SK-N-SH (cell line): ENCODE results near the gene FAM200A. TPM values are rescaled to one million over a fixed set of nuclear protein-coding genes. Genes with fewer than 3 reads are reported as not detected.

Source experiments
- CTCF ChIA-PET: fragments of 300-600, 350-600 bp; formaldehyde crosslinking; extraction: SDS; loops from one replicate; lab custom pipeline; 2021; lab: Yijun Ruan, JAX
- POLR2A ChIA-PET: fragments of 350-600 bp; sonication (Branson Sonifier 250); formaldehyde crosslinking; extraction: SDS; loops from one replicate; lab custom pipeline; 2020; ENCODE audit warnings: antibody characterized with exemption, inconsistent platforms; lab: Yijun Ruan, JAX
- DNase-seq: peaks from one replicate; pipeline ENCODE4 v3.0.0; 2012
- H2AFZ ChIP-seq: fragments of 200-600 bp; sonication (generic); 2 replicates; pipeline ENCODE4 v1.8.1; 2016; ENCODE audit warnings: antibody characterized with exemption, mild to moderate bottlenecking, low read depth
- H3F3A ChIP-seq: fragments of 200-600 bp; sonication (generic); replicated peaks from 2 replicates; pipeline ENCODE3; 2016; ENCODE audit warnings: antibody characterized with exemption, mild to moderate bottlenecking; ENCODE audit not compliant: insufficient read depth
- H3K27ac ChIP-seq, 2 experiments: fragments of 200-500 bp in 1 of 2; fragments of 200-600 bp in 1 of 2; sonication (Bioruptor generic) in 1 of 2; sonication (generic), shearing (Covaris generic) in 1 of 2; 2 replicates each; pipeline versions ENCODE4 v1.5.1 to v1.6.1; 2014 to 2016; ENCODE audit warnings: low read depth in 2 of 2, inconsistent platforms in 1 of 2, low read length in 1 of 2, mild to moderate bottlenecking in 1 of 2, mixed read lengths in 1 of 2
- H3K27me3 ChIP-seq: fragments of 200-600 bp; sonication (generic), shearing (Covaris generic); 2 replicates; pipeline ENCODE4 v1.6.1; 2016; ENCODE audit warnings: mixed run types; ENCODE audit not compliant: insufficient read depth
- H3K36me3 ChIP-seq, 2 experiments: fragments of 200-500 bp in 1 of 2; fragments of 200-600 bp in 1 of 2; sonication (Bioruptor generic) in 1 of 2; sonication (generic) in 1 of 2; replicated peaks in 1 of 2; 2 replicates each; pipeline versions ENCODE3 to v1.5.1; 2014 to 2016; ENCODE audit warnings: low read length in 1 of 2, mild to moderate bottlenecking in 1 of 2; ENCODE audit not compliant: insufficient read depth in 2 of 2, control insufficient read depth in 1 of 2
- H3K4me1 ChIP-seq, 2 experiments: fragments of 200-500 bp in 1 of 2; fragments of 200-600 bp in 1 of 2; sonication (Bioruptor generic) in 1 of 2; sonication (generic), shearing (Covaris generic) in 1 of 2; 2 replicates each; pipeline versions ENCODE4 v1.5.1 to v1.6.1; 2014 to 2016; ENCODE audit warnings: low read depth in 1 of 2, low read length in 1 of 2, mixed run types in 1 of 2; ENCODE audit not compliant: insufficient read depth in 2 of 2, control insufficient read depth in 1 of 2
- H3K4me2 ChIP-seq: fragments of 200-600 bp; sonication (generic), shearing (Covaris generic); 2 replicates; pipeline ENCODE4 v1.6.1; 2017; ENCODE audit warnings: mixed run types
- H3K4me3 ChIP-seq, 2 experiments: fragments of 200-500 bp in 1 of 2; fragments of 200-600 bp in 1 of 2; sonication (Bioruptor generic) in 1 of 2; sonication (generic), shearing (Covaris generic) in 1 of 2; 2 replicates each; pipeline versions ENCODE4 v1.5.1 to v1.8.1; 2014 to 2016; ENCODE audit warnings: low read depth in 2 of 2, inconsistent platforms in 1 of 2, low read length in 1 of 2, mild to moderate bottlenecking in 1 of 2, mixed read lengths in 1 of 2, moderate library complexity in 1 of 2
- H3K79me2 ChIP-seq: fragments of 200-600 bp; sonication (generic); 2 replicates; pipeline ENCODE4 v1.8.1; 2017; ENCODE audit warnings: mild to moderate bottlenecking; ENCODE audit not compliant: insufficient read depth
- H3K9ac ChIP-seq: fragments of 200-600 bp; sonication (generic); 2 replicates; pipeline ENCODE4 v1.6.1; 2017; ENCODE audit warnings: mixed run types
- H3K9me2 ChIP-seq: fragments of 200-600 bp; sonication (generic); 2 replicates; pipeline ENCODE4 v1.6.1; 2017; ENCODE audit warnings: mixed run types
- H3K9me3 ChIP-seq: fragments of 200-600 bp; sonication (generic); 2 replicates; pipeline ENCODE4 v1.6.1; 2017; ENCODE audit warnings: mixed run types, mild to moderate bottlenecking, moderate library complexity
- H4K20me1 ChIP-seq: fragments of 200-600 bp; sonication (generic); 2 replicates; pipeline ENCODE4 v1.6.1; 2017; ENCODE audit warnings: mild to moderate bottlenecking, mixed run types; ENCODE audit not compliant: insufficient read depth
- CHD2 ChIP-seq: fragments of 150-350 bp; IDR thresholded peaks from 2 replicates; pipeline ENCODE4 v1.6.1; 2018; ENCODE audit warnings: low read length; ENCODE audit not compliant: partially characterized antibody
- ELF1 ChIP-seq: IDR thresholded peaks from 2 replicates; pipeline ENCODE4 v1.4.0; 2012
- FOSL2 ChIP-seq: IDR thresholded peaks from 2 replicates; pipeline ENCODE4 v1.4.0; 2012; ENCODE audit warnings: low read depth, mild to moderate bottlenecking, moderate library complexity, borderline replicate concordance
- FOXJ3 ChIP-seq: sonication (generic); formaldehyde crosslinking; IDR thresholded peaks from 2 replicates; pipeline ENCODE4 v1.5.1; 2020; ENCODE audit warnings: mild to moderate bottlenecking, missing genetic modification reagents
- GABPA ChIP-seq: IDR thresholded peaks from 2 replicates; pipeline ENCODE4 v1.4.0; 2012; ENCODE audit warnings: low read depth, mild to moderate bottlenecking
- GATA2 ChIP-seq: sonication (generic); formaldehyde crosslinking; IDR thresholded peaks from 2 replicates; pipeline ENCODE4 v1.5.0; 2020; ENCODE audit warnings: mild to moderate bottlenecking, missing genetic modification reagents
- JUND ChIP-seq: IDR thresholded peaks from 2 replicates; pipeline ENCODE4 v1.4.0; 2012
- MXI1 ChIP-seq: IDR thresholded peaks from 2 replicates; pipeline ENCODE4 v1.6.1; 2012; ENCODE audit warnings: mild to moderate bottlenecking, low read depth, low read length, improper control_type of control experiment
- NFIC ChIP-seq: IDR thresholded peaks from 2 replicates; pipeline ENCODE4 v1.4.0; 2012; ENCODE audit warnings: borderline replicate concordance
- POLR2AphosphoS5 ChIP-seq: IDR thresholded peaks from 2 replicates; pipeline ENCODE4 v1.6.1; 2012; ENCODE audit warnings: low read depth, low read length
- RAD21 ChIP-seq: IDR thresholded peaks from 2 replicates; pipeline ENCODE4 v1.6.1; 2012; ENCODE audit warnings: mild to moderate bottlenecking, low read length
- RCOR1 ChIP-seq: fragments of 150-350 bp; IDR thresholded peaks from 2 replicates; pipeline ENCODE4 v1.6.1; 2017; ENCODE audit warnings: antibody characterized with exemption, low read length
- SIN3A ChIP-seq: IDR thresholded peaks from 2 replicates; pipeline ENCODE4 v1.6.1; 2012; ENCODE audit warnings: low read depth, mild to moderate bottlenecking, low read length, moderate library complexity, borderline replicate concordance
- SMC3 ChIP-seq: IDR thresholded peaks from 2 replicates; pipeline ENCODE4 v1.6.1; 2012; ENCODE audit warnings: low read depth, low read length, improper control_type of control experiment
- TCF12 ChIP-seq: IDR thresholded peaks from 2 replicates; pipeline ENCODE4 v1.4.0; 2012
- WGBS: methylation state at CpG from one replicate; pipeline ENCODE4 v1.1.6; 2017; ENCODE audit warnings: low lambda C conversion rate; 5-methylcytosine and 5-hydroxymethylcytosine counted together
- polyA plus RNA-seq, 3 experiments: library from polyadenylated mRNA; depleted of rRNA; stranded (reverse); fragments of >200 nt; gene quantifications; 2 replicates each; pipeline ENCODE4 v1.2.3, GENCODE V29; 2012
- TF ChIP-seq, protein P1 (sequence below): IDR thresholded peaks from 2 replicates; pipeline ENCODE4 v1.4.0; 2012; ENCODE audit warnings: low read depth
- TF ChIP-seq, protein P2 (sequence below): IDR thresholded peaks from 2 replicates; pipeline ENCODE4 v1.6.1; 2012; ENCODE audit warnings: mild to moderate bottlenecking, low read depth, low read length, moderate library complexity
- TF ChIP-seq, protein P3 (sequence below): IDR thresholded peaks from 2 replicates; pipeline ENCODE4; 2012
- TF ChIP-seq, protein P4 (sequence below): fragments of 150-350 bp; IDR thresholded peaks from 2 replicates; pipeline ENCODE4 v1.6.1; 2017; ENCODE audit warnings: antibody characterized with exemption, low read length, low read depth, borderline replicate concordance
- TF ChIP-seq, protein P5 (sequence below): fragments of 200-600 bp; sonication (generic); IDR thresholded peaks from 2 replicates; pipeline ENCODE4 v1.6.1; 2017; ENCODE audit warnings: antibody characterized with exemption, mild to moderate bottlenecking, moderate library complexity

Gene FAM200A
- polyA plus RNA-seq, 1 of the 3 experiments (the other 2 are of a cell fraction), result 6.2 TPM

DNA sequence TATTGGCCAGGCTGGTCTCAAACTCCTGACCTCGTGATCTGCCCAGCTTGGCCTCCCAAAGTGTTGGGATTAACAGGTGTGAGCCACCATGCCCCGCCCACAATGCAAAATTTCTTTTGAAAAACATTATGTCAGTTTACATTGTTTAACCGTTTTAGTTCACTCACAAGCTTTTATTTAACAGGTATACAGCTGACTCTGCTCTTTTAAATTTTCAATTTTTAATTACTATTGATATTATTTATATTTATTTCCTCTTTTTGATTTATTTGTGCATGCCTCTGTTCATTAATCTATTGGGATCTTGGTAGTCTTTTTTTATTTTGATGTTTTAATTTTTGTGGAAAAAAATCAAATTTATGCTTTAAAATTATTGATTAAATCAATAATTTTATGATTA, 30.5 kb downstream of the FAM200A start:
- CTCF ChIA-PET, result interaction anchor here (1.0 kb wide), 1 partner anchor 14 kb away, joined by 4 read pairs; no protein-coding TSS in a partner anchor
- POLR2A ChIA-PET, result no interaction called here
- peaks cover 32 to 63% of the 10 kb centered on the region in 2 experiments for H3K36me3 ChIP-seq

DNA sequence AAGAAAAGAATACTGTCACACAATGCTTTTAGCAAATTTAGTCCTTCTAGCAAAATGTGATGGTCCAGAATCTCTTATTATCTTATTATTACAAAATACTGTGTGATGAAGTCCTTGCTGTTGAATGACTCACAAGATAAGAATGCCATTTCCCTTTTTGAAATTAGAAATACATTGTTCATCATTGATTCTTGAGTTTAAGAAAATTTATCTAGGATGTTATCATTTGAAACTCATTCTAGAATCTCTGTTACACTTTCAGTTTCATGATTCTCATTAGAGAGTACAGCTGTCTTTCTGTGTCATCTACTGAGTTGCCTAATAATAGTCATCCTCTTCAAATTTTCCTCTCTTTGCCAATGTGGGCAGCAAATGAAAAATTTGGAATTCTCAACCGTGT, 37.9 kb downstream of the FAM200A start:
- Histone ChIP-seq H3K9me3 (no peaks in the 10 kb centered on the region), H3K4me2 (peak overlapping the region; percentile 20; the same call in 1 of the 2 replicates), H3K4me1 (peaks cover 0 to 5% of the 10 kb centered on the region in 2 experiments; a peak in 1 of 4 replicates), H3K36me3 (peaks cover 24 to 42% of the 10 kb centered on the region in 2 experiments), H3K9ac (no peak overlapping the region), H3F3A (peaks cover 13% of the 10 kb centered on the region), H3K4me3 (no peak overlapping the region), H4K20me1 (peaks cover 3% of the 10 kb centered on the region; the same call in 1 of the 2 replicates), H3K27ac (peak overlapping the region in 1 of 2 experiments; percentile 24; a peak in 2 of 4 replicates), H3K27me3 (no peaks in the 10 kb centered on the region), H2AFZ (no peak overlapping the region), H3K79me2 (peaks cover 75% of the 10 kb centered on the region), H3K9me2 (no peaks in the 10 kb centered on the region)
- CTCF ChIA-PET, result interaction anchor here (0.6 kb wide), 1 partner anchor 11 kb away, joined by 3 read pairs; no protein-coding TSS in a partner anchor
- POLR2A ChIA-PET, result interaction anchor here (1.0 kb wide), 1 partner anchor 14 kb away, joined by 3 read pairs; the partner anchor contains the start of gene ZNF394
- no peak for TF ChIP-seq RCOR1
- no peak for TF ChIP-seq GATA2
- TF ChIP-seq, protein P1, sequence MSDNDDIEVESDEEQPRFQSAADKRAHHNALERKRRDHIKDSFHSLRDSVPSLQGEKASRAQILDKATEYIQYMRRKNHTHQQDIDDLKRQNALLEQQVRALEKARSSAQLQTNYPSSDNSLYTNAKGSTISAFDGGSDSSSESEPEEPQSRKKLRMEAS, result no peak
- no peak for TF ChIP-seq NFIC
- TF ChIP-seq CHD2, result no peak
- no peak for TF ChIP-seq RAD21
- TF ChIP-seq, protein P2, sequence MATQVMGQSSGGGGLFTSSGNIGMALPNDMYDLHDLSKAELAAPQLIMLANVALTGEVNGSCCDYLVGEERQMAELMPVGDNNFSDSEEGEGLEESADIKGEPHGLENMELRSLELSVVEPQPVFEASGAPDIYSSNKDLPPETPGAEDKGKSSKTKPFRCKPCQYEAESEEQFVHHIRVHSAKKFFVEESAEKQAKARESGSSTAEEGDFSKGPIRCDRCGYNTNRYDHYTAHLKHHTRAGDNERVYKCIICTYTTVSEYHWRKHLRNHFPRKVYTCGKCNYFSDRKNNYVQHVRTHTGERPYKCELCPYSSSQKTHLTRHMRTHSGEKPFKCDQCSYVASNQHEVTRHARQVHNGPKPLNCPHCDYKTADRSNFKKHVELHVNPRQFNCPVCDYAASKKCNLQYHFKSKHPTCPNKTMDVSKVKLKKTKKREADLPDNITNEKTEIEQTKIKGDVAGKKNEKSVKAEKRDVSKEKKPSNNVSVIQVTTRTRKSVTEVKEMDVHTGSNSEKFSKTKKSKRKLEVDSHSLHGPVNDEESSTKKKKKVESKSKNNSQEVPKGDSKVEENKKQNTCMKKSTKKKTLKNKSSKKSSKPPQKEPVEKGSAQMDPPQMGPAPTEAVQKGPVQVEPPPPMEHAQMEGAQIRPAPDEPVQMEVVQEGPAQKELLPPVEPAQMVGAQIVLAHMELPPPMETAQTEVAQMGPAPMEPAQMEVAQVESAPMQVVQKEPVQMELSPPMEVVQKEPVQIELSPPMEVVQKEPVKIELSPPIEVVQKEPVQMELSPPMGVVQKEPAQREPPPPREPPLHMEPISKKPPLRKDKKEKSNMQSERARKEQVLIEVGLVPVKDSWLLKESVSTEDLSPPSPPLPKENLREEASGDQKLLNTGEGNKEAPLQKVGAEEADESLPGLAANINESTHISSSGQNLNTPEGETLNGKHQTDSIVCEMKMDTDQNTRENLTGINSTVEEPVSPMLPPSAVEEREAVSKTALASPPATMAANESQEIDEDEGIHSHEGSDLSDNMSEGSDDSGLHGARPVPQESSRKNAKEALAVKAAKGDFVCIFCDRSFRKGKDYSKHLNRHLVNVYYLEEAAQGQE, result no peak
- TF ChIP-seq FOSL2, result no peak
- TF ChIP-seq, protein P3, sequence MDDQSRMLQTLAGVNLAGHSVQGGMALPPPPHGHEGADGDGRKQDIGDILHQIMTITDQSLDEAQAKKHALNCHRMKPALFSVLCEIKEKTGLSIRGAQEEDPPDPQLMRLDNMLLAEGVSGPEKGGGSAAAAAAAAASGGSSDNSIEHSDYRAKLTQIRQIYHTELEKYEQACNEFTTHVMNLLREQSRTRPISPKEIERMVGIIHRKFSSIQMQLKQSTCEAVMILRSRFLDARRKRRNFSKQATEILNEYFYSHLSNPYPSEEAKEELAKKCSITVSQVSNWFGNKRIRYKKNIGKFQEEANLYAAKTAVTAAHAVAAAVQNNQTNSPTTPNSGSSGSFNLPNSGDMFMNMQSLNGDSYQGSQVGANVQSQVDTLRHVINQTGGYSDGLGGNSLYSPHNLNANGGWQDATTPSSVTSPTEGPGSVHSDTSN, result no peak
- TF ChIP-seq, protein P4, sequence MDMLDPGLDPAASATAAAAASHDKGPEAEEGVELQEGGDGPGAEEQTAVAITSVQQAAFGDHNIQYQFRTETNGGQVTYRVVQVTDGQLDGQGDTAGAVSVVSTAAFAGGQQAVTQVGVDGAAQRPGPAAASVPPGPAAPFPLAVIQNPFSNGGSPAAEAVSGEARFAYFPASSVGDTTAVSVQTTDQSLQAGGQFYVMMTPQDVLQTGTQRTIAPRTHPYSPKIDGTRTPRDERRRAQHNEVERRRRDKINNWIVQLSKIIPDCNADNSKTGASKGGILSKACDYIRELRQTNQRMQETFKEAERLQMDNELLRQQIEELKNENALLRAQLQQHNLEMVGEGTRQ, result no peak
- TF ChIP-seq JUND, result no peak
- TF ChIP-seq MXI1, result no peak
- no peak for TF ChIP-seq SMC3
- TF ChIP-seq, protein P5, sequence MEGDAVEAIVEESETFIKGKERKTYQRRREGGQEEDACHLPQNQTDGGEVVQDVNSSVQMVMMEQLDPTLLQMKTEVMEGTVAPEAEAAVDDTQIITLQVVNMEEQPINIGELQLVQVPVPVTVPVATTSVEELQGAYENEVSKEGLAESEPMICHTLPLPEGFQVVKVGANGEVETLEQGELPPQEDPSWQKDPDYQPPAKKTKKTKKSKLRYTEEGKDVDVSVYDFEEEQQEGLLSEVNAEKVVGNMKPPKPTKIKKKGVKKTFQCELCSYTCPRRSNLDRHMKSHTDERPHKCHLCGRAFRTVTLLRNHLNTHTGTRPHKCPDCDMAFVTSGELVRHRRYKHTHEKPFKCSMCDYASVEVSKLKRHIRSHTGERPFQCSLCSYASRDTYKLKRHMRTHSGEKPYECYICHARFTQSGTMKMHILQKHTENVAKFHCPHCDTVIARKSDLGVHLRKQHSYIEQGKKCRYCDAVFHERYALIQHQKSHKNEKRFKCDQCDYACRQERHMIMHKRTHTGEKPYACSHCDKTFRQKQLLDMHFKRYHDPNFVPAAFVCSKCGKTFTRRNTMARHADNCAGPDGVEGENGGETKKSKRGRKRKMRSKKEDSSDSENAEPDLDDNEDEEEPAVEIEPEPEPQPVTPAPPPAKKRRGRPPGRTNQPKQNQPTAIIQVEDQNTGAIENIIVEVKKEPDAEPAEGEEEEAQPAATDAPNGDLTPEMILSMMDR, result no peak
- TF ChIP-seq GABPA, result no peak
- TF ChIP-seq TCF12, result no peak
- no peak for TF ChIP-seq FOXJ3 (CRISPR knock-in tag)
- WGBS, result 98% methylated on average over 1 of the region's 1 CpG
- no peak for DNase-seq

More for the DNA sequence above, 30.5 kb downstream of the FAM200A start:
- DNase-seq, result no peak
- no peak overlapping the region for H3K27ac ChIP-seq
- no peak for TF ChIP-seq ELF1
- no peak for TF ChIP-seq GATA2
- TF ChIP-seq, protein P4, result no peak
- TF ChIP-seq POLR2AphosphoS5, result no peak
- no peak for TF ChIP-seq SIN3A
- no peaks in the 10 kb centered on the region for H3K4me1 ChIP-seq
- no peak overlapping the region for H2AFZ ChIP-seq
- H3K9ac ChIP-seq, result no peak overlapping the region
- H4K20me1 ChIP-seq, result no peaks in the 10 kb centered on the region
- no peak overlapping the region for H3K4me3 ChIP-seq
- no peak overlapping the region for H3K4me2 ChIP-seq
- H3F3A ChIP-seq, result no peaks in the 10 kb centered on the region
- H3K9me2 ChIP-seq, result no peaks in the 10 kb centered on the region
- WGBS, result 89% methylated on average over 3 of the region's 3 CpGs
- no peaks in the 10 kb centered on the region for H3K27me3 ChIP-seq
- no peaks in the 10 kb centered on the region for H3K9me3 ChIP-seq
- H3K79me2 ChIP-seq, result peaks cover 25% of the 10 kb centered on the region; the same call in 1 of the 2 replicates
